T-helper 22 cell (primary cell): ENCODE data around the gene STOX2.

ENCODE experiments used
- DNase-seq: peaks from one replicate; pipeline ENCODE4 v3.0.0-alpha.2; 2020; ENCODE audit warnings: low read depth

Gene STOX2, protein sequence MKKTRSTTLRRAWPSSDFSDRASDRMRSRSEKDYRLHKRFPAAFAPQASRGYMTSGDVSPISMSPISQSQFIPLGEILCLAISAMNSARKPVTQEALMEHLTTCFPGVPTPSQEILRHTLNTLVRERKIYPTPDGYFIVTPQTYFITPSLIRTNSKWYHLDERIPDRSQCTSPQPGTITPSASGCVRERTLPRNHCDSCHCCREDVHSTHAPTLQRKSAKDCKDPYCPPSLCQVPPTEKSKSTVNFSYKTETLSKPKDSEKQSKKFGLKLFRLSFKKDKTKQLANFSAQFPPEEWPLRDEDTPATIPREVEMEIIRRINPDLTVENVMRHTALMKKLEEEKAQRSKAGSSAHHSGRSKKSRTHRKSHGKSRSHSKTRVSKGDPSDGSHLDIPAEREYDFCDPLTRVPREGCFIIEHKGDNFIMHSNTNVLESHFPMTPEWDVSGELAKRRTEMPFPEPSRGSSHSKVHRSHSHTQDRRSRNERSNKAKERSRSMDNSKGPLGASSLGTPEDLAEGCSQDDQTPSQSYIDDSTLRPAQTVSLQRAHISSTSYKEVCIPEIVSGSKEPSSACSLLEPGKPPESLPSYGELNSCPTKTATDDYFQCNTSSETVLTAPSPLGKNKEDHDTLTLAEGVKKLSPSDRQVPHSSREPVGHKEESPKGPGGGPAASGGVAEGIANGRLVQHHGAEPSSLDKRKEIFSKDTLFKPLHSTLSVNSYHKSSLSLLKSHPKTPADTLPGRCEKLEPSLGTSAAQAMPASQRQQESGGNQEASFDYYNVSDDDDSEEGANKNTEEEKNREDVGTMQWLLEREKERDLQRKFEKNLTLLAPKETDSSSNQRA (N-terminal part only)

DNA sequence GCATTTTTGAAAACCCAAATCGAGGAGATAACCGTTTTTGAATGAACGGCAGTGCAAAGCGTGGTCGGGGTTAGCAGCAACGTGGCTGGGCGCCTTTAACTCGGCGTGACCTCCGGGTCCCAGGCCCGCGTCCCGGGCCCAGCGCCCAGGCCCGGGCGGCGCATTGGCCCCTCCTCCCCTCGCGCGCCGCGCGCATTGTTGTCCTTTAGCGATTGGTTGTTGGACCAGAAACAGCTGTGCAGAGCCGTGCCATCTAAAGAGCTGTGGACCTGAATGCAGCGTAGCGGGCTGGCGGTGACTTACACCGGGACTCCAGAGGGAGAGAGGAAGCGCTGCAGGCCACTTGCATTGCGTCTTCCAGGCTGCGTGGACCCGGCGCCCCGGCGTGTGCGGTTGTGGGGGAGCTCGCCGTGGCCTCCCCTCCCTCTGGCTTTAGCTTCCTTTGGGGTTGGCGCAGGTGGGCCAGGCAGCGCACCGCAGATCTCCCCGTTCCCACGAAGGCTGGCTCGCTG, at the start of gene STOX2:
Gene STOX2 (plus strand): TSS at position 227 of the 512 bp plus-strand sequence. CDS start 1,484 bp downstream, outside the sequence.
- no peak for DNase-seq

DNA sequence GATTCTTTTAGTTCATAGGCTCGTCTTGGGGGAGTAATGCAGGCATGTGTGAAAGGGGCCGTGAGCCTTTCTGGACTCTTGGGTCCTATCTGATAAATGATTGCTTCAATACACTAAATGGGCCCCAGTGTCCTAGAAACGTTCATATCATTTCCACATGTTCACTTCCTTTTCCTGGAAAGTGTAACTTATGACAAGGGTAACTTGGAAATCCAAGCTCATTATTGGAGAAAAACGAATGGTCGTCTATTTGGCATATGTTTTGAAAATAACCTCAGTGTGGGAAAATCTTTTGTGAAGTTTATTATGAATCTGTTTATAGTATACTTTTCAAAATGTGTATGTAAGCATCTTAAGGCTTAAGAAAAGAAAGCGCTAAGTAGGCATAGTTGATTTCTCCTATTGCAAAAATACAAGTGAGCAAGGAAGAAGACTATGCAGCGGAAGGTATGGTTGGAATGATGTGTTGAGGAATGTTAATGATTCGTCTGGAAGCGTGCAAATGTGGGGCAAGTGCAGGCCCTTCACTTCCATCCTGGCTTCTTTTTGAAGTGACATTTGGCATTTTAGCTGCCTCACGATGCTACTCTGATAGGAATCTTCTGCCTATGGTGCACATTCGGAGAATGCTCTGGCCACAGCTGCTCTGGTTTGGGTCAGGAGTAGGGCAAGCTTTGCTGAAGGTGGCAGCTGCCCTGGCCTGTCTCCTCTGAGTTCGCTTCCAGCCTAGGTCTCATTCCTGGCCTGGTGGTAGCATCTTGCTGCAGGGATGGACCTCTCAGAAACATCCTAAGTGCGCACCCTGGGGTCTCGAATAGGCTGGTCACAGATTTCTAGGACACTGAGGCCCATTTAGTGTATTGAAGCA, 49.5 kb upstream of the STOX2 start:
- DNase-seq: no peak

DNA sequence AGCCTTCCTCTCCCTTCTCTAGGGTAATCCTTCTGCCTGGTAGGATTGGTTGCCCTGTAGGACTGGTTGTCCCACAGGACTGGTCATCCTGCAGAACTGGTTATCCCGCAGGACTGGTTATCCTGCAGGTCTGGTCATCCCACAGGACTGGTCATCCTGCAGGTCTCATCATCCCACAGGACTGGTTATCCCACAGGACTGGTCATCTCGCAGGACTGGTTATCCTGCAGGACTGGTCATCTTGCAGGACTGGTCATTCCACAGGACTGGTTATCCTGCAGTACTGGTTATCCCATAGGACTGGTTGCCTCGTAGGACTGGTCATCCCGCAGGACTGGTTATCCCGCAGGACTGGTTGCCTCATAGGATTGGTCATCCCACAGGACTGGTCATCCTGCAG, 48.1 kb upstream of the STOX2 start:
- DNase-seq: no peak

GRCh38 chr4:183858011-183858615, 47.0 kb upstream of the STOX2 start:
- DNase-seq: no peak

- DNase-seq: no peak
These were observed 45.0 kb upstream of the STOX2 start for GRCh38 chr4:183860119-183860518.

- DNase-seq: no peak
These were observed 44.4 kb upstream of the STOX2 start for GRCh38 chr4:183860731-183861130.

DNA sequence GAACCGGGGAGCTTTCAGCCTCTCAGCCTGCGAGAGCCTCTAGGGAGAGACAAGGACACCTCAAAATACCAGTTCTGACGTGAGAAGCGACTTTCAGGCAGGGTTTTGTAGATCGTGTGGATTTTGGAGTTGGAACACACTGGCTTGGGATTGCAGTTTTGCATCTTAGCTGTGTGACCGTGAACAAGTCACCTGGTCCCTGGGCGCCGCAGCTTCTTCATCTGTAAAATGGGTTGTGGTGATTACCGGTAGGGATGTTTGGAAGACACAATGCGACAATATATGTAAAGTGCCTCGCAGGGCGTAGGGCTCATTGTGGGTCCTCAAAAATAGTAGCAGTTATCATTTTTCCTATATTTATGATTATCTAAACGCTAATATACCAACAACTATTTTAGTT, 43.7 kb upstream of the STOX2 start:
- no peak for DNase-seq

GRCh38 chr4:183863155-183863825, 41.8 kb upstream of the STOX2 start:
- no peak for DNase-seq

GRCh38 chr4:183867247-183867646, 37.9 kb upstream of the STOX2 start:
- no peak for DNase-seq

DNA sequence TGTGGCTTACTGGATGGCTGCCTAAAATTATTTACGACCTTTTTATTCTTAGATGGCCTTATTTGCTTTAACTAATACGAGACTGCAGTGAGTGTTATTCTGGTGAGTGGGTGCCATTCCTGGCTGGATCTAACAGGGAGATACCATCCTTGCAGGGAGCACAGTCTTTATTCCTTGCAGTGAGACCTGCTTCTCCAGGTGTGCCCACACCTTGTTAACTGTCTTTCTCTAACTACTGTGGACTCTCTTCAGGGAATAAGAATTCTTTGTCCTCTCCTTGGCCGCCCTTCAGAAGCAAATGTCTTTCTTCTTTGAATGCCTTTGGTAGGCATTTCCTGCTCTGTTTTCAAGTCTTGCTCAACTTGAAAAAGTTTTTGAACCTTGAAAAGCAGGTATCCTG, 34.1 kb upstream of the STOX2 start:
- DNase-seq: no peak

DNA sequence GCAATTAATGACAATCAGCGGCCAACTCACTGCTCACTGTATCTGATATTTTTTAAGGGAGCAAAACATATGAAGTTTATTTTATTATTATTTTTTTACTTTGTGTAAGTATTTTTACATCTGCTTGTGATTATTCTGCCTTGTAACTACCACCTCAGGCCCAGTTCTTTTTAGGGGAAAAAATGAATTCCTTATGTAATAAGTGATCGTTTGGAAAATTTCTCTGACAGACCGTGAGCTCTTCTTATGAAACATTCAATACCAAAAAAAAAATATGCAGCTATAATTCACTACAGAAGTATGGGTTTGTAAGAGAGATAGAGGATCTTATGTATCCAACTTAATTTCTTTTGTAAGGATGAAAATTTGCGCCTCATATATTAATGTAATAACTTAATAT, 33.5 kb upstream of the STOX2 start:
- DNase-seq: no peak

DNA sequence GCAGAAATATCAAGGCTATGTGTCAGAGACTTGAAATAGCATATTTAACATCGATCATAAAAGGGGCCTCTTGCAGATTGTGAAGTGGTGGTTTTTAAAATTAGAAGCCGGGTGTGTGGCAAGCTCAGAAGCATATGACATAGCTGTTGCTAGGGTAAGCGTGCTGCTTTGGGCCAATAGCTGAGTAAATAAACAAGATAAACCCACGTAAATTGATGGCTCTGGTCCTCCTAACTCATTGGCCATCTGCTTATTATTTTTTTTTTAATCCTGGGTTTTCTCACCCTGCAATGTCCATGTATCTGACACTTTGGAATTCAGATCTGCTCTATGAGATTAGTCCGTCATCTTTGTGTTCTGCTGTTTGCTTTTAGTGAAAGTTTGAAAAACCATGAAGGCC, 32.6 kb upstream of the STOX2 start:
- no peak for DNase-seq

GRCh38 chr4:183873409-183874185, 31.5 kb upstream of the STOX2 start:
- no peak for DNase-seq

- no peak for DNase-seq
These were observed 29.8 kb upstream of the STOX2 start for GRCh38 chr4:183875251-183875825.

DNA sequence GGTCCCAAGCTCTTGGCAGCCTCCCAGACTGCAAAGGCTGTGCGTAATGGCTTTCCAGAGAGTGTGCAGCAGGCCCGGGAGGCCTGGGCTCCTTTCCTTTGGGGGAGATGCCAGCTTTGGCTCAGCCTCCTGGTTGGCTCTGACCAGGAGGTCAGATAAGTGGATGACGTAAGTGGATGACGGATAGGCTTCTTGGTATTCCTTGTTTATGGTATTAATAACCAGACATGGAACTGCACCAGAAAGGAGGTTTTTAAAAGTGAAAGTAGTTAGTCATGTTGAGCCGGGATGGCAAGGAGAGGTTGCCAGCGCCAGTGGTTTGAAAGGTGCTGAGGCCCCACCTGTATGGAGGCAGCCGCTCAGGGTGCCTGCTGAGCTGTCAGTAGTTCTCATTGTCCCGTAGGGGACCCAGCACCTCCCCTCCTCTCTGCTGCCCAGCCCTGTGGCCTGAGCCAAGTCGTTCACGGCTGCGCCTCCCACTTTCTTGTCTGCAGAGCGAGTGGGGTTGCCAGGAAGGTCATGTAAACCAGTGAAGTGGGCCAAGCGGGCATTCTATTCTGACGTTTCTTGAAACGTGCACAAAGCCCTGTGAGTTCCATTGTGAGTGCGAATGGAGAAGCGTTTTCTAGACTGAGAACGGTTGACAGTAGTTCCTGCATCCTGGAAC, 28.7 kb upstream of the STOX2 start:
- DNase-seq: no peak

GRCh38 chr4:183878251-183878970, 26.7 kb upstream of the STOX2 start:
- no peak for DNase-seq

DNA sequence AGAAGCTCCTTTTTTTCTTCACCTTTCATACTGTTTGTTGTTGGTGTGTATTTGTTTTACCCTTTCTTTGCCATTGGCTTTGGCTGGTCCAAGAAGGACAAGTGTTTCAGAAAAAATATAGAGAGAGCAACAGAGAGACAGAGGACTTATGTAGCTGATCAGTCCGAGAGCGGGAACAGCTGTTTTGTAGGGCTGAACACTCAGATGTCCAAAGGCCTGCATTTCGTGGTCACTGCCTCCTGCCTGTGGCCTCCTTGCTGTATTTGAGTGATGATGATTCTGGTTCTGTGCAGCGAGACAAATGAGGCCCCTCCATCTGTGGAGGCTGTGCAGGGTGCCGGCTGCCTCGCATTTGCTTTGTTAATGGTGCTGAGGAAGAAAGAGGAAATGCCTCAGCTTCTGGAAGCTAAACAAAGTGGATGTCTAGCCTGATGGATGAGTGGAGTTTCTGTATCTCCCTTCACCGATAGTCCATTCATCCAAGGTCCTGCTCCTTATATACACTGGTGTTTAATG, 19.8 kb upstream of the STOX2 start:
- DNase-seq: no peak

GRCh38 chr4:183887351-183887750, 17.8 kb upstream of the STOX2 start:
- no peak for DNase-seq
